ENCODE measurements around the gene CMKLR1.

DNA sequence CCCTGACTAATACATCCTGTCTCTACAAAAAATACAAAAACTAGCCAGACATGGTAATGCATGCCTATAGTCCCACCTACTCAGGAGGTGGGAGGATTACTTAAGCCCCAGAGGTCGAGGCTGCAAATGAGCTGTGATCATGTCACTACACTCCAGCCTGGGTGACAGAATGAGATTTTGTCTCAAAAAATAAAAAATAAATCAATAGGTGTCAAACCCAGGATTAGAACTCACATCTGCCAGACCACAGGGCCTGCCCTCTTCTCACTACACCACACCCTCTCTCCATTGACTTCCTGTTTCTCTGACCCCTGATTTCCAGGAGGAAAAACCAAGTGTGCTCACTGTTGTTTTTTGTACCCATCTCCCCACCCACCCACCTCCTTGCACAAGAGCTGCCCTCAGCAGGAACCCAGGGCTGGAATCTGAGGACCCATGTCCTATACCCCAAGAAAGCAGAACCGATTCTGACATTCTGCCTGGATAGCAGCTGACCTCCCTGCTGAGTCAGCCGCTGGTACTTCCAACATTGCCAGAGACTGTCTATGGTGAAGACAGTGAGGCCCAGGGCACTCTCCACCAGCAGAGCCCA lies 6.2 kb downstream of the CMKLR1 start:
- TF ChIP-seq, protein P1, sequence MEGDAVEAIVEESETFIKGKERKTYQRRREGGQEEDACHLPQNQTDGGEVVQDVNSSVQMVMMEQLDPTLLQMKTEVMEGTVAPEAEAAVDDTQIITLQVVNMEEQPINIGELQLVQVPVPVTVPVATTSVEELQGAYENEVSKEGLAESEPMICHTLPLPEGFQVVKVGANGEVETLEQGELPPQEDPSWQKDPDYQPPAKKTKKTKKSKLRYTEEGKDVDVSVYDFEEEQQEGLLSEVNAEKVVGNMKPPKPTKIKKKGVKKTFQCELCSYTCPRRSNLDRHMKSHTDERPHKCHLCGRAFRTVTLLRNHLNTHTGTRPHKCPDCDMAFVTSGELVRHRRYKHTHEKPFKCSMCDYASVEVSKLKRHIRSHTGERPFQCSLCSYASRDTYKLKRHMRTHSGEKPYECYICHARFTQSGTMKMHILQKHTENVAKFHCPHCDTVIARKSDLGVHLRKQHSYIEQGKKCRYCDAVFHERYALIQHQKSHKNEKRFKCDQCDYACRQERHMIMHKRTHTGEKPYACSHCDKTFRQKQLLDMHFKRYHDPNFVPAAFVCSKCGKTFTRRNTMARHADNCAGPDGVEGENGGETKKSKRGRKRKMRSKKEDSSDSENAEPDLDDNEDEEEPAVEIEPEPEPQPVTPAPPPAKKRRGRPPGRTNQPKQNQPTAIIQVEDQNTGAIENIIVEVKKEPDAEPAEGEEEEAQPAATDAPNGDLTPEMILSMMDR (IDR thresholded peaks at IDR 0.05) = no peak
- no peak for TF ChIP-seq POLR2A (IDR thresholded peaks at IDR 0.05)
- TF ChIP-seq EP300 (IDR thresholded peaks at IDR 0.05) = no peak
